Stomach (tissue), 19 donors: Measurements from ENCODE around the gene UBR4. TPM values are rescaled to one million over a fixed set of nuclear protein-coding genes. Genes with fewer than 3 reads are reported as not detected.
A peak's percentile ranks its signal among the peaks of the same experiment; 100 is the strongest.
"Not testable (repeated sequence)": the region's sequence is repeated elsewhere in the genome, so short reads cannot be mapped to it uniquely, and the experiment has no call there.

Source experiments
- DNase-seq, 2 donors: peaks; one replicate each; pipeline versions ENCODE4 v3.0.0 to v3.0.0-alpha.2; 2013 to 2019
- H3K27ac ChIP-seq, 5 donors: fragments of 200-600 bp in 4 of 5; sonication (generic) in 4 of 5; one replicate each; pipeline ENCODE4 v1.5.1; 2013 to 2019; ENCODE audit warnings: mild to moderate bottlenecking in 1 of 5, moderate library complexity in 1 of 5
- H3K27me3 ChIP-seq, 3 donors: fragments of 200-600 bp; sonication (generic); one replicate each; pipeline ENCODE4 v1.5.1; 2017 to 2019; ENCODE audit warnings: mixed run types in 1 of 3
- H3K36me3 ChIP-seq, 4 donors: fragments of 200-600 bp; sonication (generic); 1 replicate in 3 of 4; 2 replicates in 1 of 4; pipeline ENCODE4 v1.5.1; 2016 to 2019
- H3K4me1 ChIP-seq, 4 donors: fragments of 200-600 bp; sonication (generic); one replicate each; pipeline ENCODE4 v1.5.1; 2016 to 2019
- H3K4me3 ChIP-seq, 4 donors: fragments of 200-600 bp; sonication (generic) in 3 of 4; one replicate each; pipeline ENCODE4 v1.5.1; 2016 to 2019; ENCODE audit warnings: mild to moderate bottlenecking in 1 of 4
- H3K9me3 ChIP-seq, 4 donors: fragments of 200-600 bp; sonication (generic); one replicate each; pipeline ENCODE4 v1.5.1; 2016 to 2019
- CTCF ChIP-seq, 7 experiments: fragments of 450-650 bp in 4 of 7; fragments of 200-600 bp in 3 of 7; sonication (generic) in 3 of 7; IDR thresholded peaks; one replicate each; pipeline ENCODE4 v1.5.1; 2016 to 2019; ENCODE audit warnings: antibody characterized with exemption in 7 of 7, control low read depth in 2 of 7, mild to moderate bottlenecking in 1 of 7
- EP300 ChIP-seq: sonication (generic); formaldehyde crosslinking; IDR thresholded peaks from one replicate; pipeline ENCODE4 v1.6.1; 2017; ENCODE audit warnings: antibody characterized with exemption
- POLR2A ChIP-seq, 4 donors: fragments of 450-650 bp; IDR thresholded peaks; one replicate each; pipeline ENCODE4 v1.6.1; 2016; ENCODE audit warnings: antibody characterized with exemption in 4 of 4, control low read depth in 2 of 4, mild to moderate bottlenecking in 1 of 4, moderate library complexity in 1 of 4
- POLR2AphosphoS5 ChIP-seq, 3 donors: sonication (generic); formaldehyde crosslinking; IDR thresholded peaks; one replicate each; pipeline ENCODE4 v1.6.1; 2016; ENCODE audit warnings: antibody characterized with exemption in 3 of 3
- WGBS, 5 donors: extraction: QIAGEN DNeasy Blood & Tissue Kit in 3 of 5; methylation state at CpG; one replicate each; pipeline versions ENCODE4 v1.1.5 to v1.1.7; 2013 to 2018; 5-methylcytosine and 5-hydroxymethylcytosine counted together
- intact Hi-C: fragments of 100-400 bp; cut with DNase I; formaldehyde crosslinking; loops from one replicate; pipeline ENCODE4 v1.15.1; 2023; ENCODE audit warnings: low total_unique reads
- long read RNA-seq, 10 donors: transcript quantifications; one replicate each; lab custom pipeline, GENCODE V29; 2026
- polyA plus RNA-seq, 3 donors: library from polyadenylated mRNA; stranded (reverse); fragments of 200-250 nt; gene quantifications; one replicate each; pipeline ENCODE4 v1.2.3, GENCODE V29; 2013
- total RNA-seq, 5 donors: library from RNA; depleted of rRNA; stranded (reverse); fragments of >200 nt; gene quantifications; one replicate each; pipeline versions ENCODE4 v1.1.0 to v1.2.3, GENCODE V29; 2014 to 2016
- donor health status: healthy with polysubstance abuse.
- donor health status: Bipolar disorder and iron deficiency.
- donor health status: healthy.

UBR4 gene
- total RNA-seq: 100 to 1,000 TPM; 113 to 262 (median 172) TPM
- 100 to 1,000 TPM in 1 of 3 donors, 10 to 100 TPM in 2; 41.9 to 104 (median 42.1) TPM for polyA plus RNA-seq
- long read RNA-seq, donor 1, partial matches to known transcripts: 6 of 6 reads
- long read RNA-seq, donor 1, other reads (novel, unspliced or antisense): 0 of 6 reads
- long read RNA-seq, donor 2, partial matches to known transcripts: 27 of 29 reads
- long read RNA-seq, donor 2, other reads (novel, unspliced or antisense): 0 of 29 reads
- long read RNA-seq, donor 3, partial matches to known transcripts: 0 of 2 reads
- long read RNA-seq, donor 3, other reads (novel, unspliced or antisense): 0 of 2 reads
- long read RNA-seq, donor 4: 0 reads
- long read RNA-seq, donor 5, partial matches to known transcripts: 5 of 9 reads
- long read RNA-seq, donor 5, other reads (novel, unspliced or antisense): 0 of 9 reads
- long read RNA-seq, donor 6: 0 reads
- long read RNA-seq, donor 7, partial matches to known transcripts: 0 of 2 reads
- long read RNA-seq, donor 7, other reads (novel, unspliced or antisense): 0 of 2 reads
- long read RNA-seq, donor 8, partial matches to known transcripts: 12 of 14 reads
- long read RNA-seq, donor 8, other reads (novel, unspliced or antisense): 0 of 14 reads
- long read RNA-seq, donor 9, partial matches to known transcripts: 0 of 3 reads
- long read RNA-seq, donor 9, other reads (novel, unspliced or antisense): 0 of 3 reads
- long read RNA-seq, donor 10, partial matches to known transcripts: 0 of 3 reads
- long read RNA-seq, donor 10, other reads (novel, unspliced or antisense): 0 of 3 reads

DNA sequence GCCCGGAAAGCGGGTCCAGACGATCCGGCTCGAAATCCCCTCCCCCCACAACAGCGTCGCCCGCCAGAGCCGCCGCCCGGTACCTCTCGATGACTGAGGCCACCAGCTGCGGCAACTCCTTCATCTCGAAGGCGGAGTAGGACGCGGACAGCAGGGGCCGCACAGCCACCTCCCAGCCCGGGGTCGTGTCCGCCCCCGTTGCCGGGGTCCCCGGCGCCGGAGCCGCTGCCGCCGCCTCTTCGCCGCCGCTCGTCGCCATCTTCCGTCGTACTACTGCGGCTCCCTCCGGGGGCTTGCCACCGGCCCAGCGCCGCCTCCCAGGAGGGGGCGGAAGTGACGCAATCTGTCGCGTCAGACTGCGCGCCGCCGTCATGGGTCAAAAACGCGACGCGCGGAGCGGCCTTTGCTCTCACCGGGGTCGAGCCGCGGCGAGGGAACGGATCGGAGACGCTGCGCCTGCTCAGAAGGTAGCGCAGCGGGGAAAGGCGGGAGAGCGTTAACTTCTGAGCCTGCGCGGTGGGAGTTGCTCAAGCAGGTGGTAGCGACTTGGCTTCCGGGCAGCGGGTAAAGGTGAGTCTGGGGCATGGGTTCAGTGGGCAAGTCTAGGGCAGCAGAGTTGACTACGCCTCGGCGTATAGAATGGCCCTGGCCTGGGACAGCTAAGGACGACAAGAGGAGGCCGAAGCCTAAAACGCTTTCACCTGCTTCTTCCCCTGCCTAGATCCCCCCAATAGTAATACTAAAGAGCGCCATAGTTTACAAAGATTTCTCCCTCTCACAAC, at the start of gene UBR4:
Gene UBR4 (minus strand): TSS at position 277 of the 782 bp plus-strand sequence. CDS start 18 bp downstream, at position 259.
- intact Hi-C loops: no loop called here
- Histone ChIP-seq H3K27me3 (no peaks in the 10 kb centered on the region), H3K9me3 (no peaks in the 10 kb centered on the region), H3K36me3 (peaks cover 0 to 18% (median 14%) of the 10 kb centered on the region in 4 donors), H3K4me3 (peak within 1 kb of the TSS; percentile 82 to 93 (median 90)), H3K27ac (peak within 1 kb of the TSS; percentile 94 to 98 (median 97)), H3K4me1 (peaks cover 44 to 70% (median 58%) of the 10 kb centered on the region in 4 donors)
- 0 to 1% (median 0%) methylated on average over 44 to 80 of the region's 80 CpGs for WGBS, 5 donors
- TF ChIP-seq EP300 (peak; percentile 42), POLR2A (IDR thresholded peaks at IDR 0.05) (peak in 2 of 4 donors; percentile 71 to 75), POLR2AphosphoS5 (IDR thresholded peaks at IDR 0.05) (peak; percentile 98 to 99 (median 99)), CTCF (IDR thresholded peaks at IDR 0.05) (no peak)
- DNase-seq: peak; percentile 97 to 99

DNA sequence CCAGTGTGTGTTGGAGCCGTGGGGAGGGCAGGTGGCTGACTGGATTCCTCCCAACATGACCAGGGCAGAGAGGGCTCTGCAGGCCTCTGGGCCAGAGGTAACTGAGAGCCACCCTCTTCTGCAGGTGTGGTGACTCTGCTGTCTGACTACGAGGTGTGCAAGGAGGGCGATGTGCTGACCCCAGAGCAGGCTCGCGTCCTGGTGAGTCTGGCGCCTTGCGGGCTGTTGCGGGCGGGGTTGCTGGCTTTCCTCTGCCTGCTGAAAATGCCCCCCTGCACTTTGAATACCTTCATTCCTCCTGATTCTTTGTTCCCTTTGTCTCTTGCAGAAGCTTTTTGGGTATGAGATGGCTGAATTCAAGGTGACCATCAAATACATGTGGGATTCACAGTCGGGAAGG, 48.3 kb upstream of the UBR4 start:
- 90 to 93% (median 92%) methylated on average over 2 to 10 of the region's 10 CpGs for WGBS, 5 donors
- Histone ChIP-seq H3K4me3 (no peak overlapping the region), H3K4me1 (peaks cover 5 to 19% (median 12%) of the 10 kb centered on the region in 4 donors), H3K27me3 (no peaks in the 10 kb centered on the region), H3K9me3 (no peaks in the 10 kb centered on the region), H3K36me3 (peaks cover 46 to 83% (median 64%) of the 10 kb centered on the region in 4 donors), H3K27ac (no peak overlapping the region)
- TF ChIP-seq EP300 (no peak), POLR2AphosphoS5 (IDR thresholded peaks at IDR 0.05) (no peak), CTCF (IDR thresholded peaks at IDR 0.05) (no peak), POLR2A (IDR thresholded peaks at IDR 0.05) (no peak)
- intact Hi-C loops: no loop called here
- no peak for DNase-seq

DNA sequence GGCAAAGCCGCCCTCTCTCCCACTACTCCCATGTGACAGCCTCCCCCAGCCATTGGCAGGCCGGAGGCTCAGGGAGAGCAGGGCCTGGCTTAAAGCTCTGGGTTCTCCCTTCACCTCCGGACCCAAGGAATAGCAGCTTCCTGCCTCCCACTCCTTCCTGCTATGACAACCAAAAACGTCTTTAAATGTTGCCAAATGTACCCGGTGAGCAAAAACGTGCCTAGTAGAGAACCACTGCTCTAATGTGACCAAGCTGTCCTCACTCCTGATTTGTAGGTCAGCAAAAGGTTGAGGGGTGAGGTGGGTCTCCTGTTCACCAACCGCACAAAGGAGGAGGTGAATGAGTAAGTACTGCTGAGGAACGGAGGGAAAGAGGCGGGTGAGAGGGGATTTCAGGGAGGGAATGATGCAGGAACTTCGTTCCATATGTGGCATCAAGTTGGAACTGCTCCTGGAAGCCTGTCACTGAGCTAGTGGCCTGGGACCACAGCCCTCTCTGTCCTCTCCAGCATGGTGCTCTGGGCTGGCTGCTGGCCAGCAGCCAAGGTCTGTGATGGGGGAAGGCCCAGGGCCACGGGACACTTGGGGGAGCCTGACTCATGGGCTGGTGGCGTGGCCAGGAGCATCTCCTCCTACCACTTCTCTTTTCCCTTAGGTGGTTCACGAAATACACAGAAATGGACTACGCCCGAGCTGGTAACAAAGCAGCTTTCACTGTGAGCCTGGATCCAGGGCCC, 47.3 kb upstream of the UBR4 start:
- DNase-seq: no peak

DNA sequence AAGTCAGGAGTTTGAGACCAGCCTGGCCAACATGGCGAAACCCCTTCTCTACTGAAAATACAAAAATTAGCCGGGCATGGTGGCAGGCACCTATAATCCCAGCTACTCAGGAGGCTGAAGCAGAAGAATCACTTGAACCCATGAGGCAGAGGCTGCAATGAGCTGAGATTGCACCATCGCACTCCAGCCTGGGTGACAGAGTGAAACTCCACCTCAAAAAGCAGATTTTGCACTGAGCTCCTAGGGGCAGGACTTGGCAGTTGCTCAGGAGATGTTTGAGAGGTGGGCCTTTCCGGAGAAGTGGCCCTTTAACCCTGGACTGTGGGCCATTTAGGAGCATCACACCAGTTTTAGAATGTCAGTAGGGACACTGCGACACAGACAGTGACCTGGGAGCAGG, 46.2 kb upstream of the UBR4 start:
- H3K4me3 ChIP-seq, H3K9me3 ChIP-seq, intact Hi-C loops, H3K27ac ChIP-seq, DNase-seq, H3K27me3 ChIP-seq: not testable (repeated sequence)
- Histone ChIP-seq H3K4me1 (peaks cover 18 to 36% (median 29%) of the 10 kb centered on the region in 4 donors), H3K36me3 (peaks cover 46 to 66% (median 62%) of the 10 kb centered on the region in 4 donors)
- WGBS, 5 donors: 88 to 97% (median 95%) methylated on average over 5 of the region's 5 CpGs

More for the DNA sequence above, 47.3 kb upstream of the UBR4 start:
- WGBS, 5 donors: 68 to 81% (median 73%) methylated on average over 13 to 15 of the region's 15 CpGs
- H3K4me3 ChIP-seq: no peak overlapping the region
- no peaks in the 10 kb centered on the region for H3K9me3 ChIP-seq
- intact Hi-C loops: no loop called here
- peaks cover 46 to 77% (median 64%) of the 10 kb centered on the region in 4 donors for H3K36me3 ChIP-seq
- H3K27me3 ChIP-seq: no peaks in the 10 kb centered on the region
- TF ChIP-seq POLR2AphosphoS5 (IDR thresholded peaks at IDR 0.05) (no peak), EP300 (no peak), POLR2A (IDR thresholded peaks at IDR 0.05) (no peak), CTCF (IDR thresholded peaks at IDR 0.05) (no peak)
- H3K4me1 ChIP-seq: peaks cover 15 to 29% (median 22%) of the 10 kb centered on the region in 4 donors
- no peak overlapping the region for H3K27ac ChIP-seq
